HG02938 (cell line): ENCODE data around the gene SLU7.

Experiments
- ATAC-seq: cut with Tn5 transposase; IDR thresholded peaks from one replicate; pipeline ENCODE4 v1.9.1; 2021; ENCODE audit warnings: mild to moderate bottlenecking, moderate library complexity; ENCODE audit not compliant: unreplicated experiment

SLU7 gene

DNA sequence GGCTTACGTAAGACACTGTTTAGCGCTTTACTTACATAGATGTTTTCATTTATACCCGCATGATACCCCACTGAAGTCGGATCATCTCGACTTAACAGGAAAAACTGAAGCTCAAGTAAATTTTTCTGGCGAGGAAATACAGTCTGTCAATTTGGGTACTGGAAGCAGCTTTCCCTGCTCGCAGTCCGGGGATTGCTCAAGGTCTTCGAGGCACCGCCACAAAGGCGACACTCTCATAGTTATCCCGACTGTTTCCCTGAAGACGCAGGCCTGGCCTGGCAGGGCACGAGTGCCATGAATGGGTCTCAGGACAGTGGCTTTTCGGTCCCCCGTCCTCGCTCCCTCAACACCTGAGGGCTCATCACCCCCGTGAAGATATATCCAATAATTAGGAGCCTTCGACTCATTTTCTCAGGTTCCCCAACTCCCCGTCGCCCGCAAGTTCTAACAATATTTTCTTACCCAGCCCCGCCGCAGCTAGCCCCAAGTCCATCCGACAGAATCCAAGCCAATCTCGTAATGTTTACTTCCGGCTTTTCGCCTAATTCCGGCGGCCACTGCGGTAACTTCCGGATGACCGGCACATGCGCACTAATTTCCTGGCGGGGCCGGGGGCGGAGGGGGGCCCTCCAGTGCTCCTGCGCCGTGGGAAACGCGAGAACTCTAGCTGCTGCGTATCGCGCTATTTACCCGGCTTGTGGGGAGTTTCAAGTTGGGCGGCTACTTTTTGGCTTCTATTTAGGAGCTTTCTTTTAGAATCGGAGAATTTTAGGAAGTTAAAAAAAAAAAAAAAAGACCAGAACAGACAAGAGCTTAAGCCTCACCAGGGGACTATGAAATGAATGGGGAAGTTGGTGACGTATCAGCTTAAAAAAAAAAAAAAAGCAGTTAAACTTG, at the start of gene SLU7:
Gene SLU7 (minus strand): TSS at position 521 of the 897 bp plus-strand sequence. CDS start 3,787 bp downstream, outside the sequence.
- ATAC-seq, result peak; percentile 66

DNA sequence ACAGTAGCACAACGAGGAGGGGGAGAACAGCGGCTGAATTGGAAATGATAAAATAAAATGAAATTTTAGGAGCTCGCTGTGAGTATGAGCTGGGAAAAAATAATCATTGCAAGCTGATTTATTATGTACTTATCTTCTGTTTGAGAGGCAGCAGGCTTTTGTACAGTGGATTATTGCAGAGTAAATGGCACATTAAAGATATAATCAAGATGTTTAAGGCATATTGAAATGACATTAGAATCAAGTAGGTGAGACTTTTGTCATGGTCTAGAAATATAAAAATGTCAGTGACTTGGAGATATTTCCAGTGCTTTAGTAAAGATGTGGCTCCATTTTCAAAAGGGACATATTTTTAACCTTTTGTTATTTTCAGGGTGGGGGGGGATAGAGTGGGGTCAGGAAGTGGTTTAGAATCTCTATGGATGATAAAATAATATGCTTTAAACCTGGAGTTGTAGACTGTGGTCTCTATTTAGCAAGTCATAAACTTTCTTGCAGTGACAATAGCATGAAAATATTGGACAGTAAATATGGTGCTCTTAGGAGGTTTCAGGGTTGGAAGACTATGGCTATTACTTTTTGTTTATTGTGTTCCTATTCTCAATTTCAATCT, 49.6 kb upstream of the SLU7 start:
- ATAC-seq, result no peak

DNA sequence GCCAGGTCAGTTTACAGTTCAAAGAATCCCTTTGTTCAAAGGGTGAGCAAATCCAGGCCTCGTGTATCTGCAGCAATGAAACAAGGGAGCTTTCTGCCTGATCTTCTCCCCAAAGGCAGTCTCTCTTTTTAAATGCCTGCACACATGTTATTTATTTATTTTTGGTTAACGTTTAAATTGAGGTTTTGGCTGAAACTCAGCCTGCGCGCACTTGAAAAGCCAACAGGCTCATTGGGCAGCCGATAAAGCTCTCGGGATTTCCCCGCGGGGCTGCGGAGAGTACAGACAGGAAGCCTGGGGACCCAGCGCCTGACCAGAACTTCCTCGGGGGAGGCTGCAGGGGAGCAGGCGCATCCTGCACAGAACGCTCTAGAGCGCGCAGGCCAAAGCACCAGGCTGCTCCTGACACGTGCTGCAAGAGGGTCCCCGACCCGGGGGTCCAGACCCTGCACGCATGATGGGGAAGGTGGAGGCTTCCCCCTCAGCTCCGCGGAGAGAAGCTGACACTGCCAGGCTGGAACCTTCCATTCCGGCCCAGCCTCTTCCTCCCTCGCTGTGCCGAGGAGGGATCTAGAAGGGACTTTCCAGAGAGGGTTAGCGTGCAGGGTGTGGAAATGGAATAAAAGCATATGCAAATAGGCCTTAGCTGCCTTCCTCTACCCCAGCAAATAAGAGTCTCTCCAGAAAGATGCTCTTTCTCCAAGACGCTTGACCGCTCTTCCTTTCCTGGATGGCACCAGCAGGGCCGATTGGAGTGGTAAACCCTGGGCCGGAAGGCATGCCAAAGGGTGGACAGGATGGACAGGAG, 48.9 kb upstream of the SLU7 start:
- ATAC-seq, result peak; percentile 90

DNA sequence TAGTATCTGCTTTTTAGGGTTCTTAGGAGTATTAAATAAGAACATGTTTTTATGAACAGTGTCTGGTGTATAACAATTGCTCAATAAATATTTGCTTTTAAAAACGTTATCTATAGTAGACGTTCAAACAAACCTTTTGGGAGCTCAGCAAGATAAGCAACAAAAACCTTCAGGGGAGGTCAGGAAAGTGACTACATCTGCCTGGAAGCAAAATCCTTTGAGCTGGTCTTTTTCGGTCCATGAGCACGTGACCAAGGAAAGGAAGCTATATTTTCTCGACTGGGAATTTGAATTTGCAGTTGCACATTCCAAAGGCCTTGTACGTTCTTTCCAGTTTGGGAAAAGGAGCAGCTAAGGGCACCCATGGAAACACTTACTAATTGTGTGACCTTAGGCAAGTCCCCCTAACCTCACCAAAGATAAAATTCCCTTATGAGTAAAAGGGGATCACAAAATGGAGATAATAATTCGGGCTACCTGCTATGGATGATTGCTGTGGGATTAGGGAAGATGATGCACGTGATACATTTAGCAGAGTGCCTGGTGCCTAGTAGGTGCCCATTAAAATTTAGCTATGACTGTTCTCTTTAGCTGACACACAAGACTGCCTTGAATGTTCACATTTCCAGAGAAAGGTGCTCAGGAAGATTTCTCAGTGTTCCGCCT, 48.1 kb upstream of the SLU7 start:
- peak; percentile 5 for ATAC-seq

DNA sequence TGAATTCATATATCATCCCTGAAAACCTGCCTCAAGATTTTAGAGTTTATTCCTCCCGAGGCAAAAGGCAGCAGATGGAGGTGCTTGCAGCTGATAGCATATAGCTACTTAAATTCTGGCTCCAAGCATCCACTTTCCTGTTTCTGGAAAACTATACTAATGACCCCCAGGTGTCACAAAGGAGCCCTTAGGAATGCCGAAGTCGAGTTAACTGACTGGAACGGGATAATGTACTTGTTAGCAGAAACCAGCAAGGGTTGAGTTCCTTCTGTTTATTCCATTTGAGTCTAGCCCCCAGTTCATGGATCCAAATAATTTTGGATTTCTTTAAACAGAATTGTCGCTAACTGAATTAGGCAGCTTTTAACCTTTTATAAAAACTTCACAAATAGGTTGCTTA, 47.2 kb upstream of the SLU7 start:
- no peak for ATAC-seq

DNA sequence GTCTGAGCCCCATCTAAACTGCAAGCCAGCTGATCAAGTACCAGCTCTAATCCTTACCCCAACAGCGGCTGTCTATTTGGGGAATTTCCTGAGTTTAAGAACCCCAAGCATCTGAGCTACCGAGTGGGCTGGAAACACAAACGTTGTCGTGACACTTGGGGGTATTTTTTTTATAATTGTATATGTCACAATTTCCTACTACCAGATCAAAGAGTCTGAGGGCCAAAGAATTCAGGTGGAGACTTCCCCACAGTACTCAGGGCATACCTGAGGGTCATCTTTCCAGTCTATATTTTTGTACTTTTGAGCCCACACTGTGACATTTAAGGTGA, 45.6 kb upstream of the SLU7 start:
- no peak for ATAC-seq

DNA sequence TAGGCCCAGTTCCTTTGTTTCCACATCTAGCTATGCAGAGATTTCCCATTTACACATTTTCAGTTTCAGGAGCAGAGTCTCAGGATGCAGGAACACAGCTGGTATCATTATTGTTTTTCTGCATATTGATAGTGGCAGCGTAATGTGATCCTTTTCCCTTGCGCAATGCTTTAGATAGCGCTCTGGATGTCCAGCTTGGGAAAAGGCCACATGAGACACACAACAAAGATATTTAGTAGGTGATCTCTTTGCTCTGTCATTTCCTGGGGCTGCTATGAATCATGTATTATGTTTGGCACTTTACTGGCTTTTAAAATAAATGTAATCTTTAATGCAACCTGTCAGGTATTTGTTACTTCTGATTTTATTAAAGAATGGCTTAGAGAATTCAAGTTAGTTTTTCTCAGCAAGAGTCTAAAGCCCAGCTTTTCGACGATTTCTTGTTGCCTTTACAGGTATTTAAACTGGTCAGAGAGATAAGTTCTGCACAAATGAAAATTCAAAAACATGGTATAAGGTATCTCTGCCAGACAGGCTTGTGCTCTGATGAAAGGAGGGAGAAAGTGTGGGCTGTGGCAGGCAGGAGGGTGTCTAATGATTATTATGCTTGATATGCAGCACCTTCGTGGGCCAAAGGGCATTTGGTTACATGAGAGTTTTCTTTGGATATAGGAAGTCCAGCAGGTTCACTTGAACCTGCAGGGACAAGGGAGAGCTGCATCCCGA, 45.0 kb upstream of the SLU7 start:
- no peak for ATAC-seq

DNA sequence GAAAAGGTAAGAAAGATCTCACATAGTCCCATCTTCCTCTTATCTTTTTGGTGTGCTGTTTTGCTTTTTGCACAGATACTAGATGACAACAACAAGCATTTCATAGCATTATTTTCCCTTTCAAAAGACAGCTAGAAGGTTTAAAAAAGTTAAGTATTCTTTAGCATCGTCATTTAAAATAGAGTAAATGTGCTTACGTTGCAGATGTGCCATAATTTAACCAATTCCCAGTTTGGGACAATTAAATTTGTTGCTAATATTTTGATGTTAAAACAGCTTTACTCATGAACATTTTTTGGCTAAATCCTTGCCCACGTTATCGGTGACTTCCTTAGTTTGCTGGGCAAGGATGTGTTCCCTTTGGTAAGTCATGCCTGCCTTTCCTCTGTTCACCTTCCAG, 44.3 kb upstream of the SLU7 start:
- ATAC-seq, result no peak

DNA sequence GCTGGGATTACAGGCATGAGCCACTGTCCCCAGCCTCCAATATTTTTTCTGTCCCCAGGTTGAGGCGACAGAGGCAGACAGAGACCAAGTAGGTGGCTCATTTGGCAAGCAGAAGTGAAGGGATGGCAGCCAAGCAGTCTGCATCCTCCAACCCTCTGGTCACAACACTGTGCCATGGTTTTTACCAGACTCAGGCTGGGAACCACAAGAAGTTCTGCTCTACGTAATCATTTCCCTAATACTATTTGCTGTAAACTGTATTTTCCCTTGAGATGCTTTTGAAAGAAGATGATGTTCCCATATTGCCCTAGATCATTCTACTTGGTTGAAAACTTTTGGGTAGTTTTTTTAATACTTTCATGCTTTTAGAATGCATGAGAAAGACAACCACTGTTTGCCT, 43.3 kb upstream of the SLU7 start:
- ATAC-seq, result peak; percentile 38

DNA sequence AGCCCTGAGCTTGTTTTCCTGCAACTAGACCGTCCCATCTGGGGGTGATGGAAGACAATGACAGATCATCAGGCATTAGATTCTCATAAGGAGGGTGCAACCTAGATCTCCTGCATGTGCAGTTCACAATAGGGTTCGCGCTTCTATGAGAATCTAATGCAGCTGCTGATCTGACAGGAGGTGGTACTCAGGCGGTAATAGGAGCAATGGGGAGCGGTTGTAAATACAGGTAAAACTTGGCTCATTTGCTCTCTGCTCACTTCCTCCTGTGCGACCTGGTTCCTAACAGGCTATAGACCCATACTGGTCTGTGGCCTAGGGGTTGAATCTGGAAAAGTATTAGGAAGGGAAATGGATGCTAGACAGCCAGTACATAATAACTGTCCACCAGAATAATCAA, 42.5 kb upstream of the SLU7 start:
- no peak for ATAC-seq

DNA sequence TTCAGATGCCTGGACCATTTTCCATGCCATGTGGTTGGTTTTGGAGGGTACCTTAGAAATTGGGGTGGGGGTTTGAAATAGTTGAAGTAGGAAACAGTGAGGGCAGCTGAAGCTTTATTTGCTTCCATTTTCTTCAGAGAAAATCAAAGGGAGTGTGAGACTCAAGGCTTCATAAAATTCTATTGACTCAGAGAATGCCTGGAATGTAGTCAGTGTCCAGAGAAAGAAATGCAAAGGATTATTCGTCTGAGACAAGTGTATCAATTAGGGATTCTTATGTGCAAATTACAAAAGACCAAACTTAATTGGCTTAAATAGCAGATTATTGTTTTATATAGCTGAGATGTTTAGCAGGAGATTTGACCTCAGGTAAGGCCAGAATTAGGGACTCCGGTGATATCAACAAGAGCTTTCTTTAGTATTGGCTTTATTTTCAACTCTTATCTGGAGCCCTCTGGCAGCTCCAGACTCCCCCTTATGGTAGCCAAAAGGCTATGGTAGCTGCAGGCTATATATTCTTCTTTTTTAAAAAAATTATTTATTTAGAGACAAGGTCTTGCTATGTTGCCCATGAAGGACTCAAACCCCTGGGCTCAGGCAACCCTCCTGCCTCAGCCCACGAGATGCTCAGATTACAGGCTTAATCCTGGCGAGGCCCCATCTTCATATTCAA, 41.6 kb upstream of the SLU7 start:
- ATAC-seq, result no peak

DNA sequence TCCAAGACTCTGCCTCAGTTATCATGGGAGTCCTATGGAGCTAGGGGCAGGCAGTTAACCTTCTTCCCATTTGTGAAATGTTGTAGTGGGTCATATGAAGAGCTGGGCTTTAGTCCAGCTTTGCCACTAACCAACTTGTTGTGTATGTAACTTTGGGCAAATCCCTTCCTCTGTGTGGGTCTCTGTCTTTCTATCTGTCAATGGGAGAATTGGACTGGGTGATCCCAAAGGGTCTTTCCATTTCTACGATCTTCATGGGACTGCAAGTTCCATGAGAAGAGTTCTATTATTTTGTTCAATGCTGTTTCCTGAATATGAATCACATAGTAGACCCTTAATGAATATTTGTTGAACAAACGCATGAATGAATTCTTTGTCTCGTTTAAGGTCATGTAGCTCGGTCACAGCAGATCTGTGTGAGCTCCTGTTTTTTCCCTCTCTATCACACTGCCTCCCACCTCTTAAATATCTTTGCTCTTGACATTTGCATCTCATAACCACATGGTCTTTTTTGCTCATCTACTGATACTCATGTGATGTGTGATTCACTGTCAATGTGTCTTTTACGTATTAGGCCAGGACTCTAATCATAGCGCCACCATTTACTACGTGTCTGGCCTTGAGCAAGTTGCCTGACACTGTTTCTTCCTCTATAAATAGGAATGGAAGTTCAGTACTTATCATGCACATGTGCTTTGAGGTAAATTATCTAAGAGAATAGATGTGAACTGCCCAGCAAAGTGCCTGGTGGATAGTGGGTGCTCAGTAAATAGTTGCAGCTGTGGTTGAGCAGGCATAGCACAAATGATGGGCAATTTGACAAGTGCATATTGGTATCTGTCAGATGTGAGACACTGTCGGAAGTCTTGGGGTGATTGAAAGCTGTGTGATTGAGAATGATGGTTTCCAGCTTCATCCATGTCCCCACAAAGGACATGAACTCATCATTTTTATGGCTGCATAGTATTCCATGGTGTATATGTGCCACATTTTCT, 40.2 kb upstream of the SLU7 start:
- peak; percentile 67 for ATAC-seq

DNA sequence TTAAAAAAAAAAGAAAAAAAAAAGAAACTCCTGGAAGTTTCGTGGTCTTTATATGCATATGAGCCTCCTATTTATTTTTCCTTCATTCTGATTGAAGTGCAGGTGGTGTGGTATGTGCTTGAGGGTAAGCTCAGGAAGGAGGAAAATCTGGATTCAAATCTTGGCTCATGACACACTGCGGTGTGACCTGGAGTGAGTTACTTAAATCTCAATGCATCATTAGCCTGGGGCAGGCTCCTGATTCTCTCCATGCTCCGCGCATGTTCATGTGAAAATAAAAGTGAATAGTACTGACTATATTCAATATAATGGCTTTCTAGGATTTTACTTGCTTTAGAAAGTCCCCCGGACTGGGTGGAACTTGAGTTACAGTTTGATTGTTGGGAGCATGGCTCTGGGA, 38.4 kb upstream of the SLU7 start:
- no peak for ATAC-seq

DNA sequence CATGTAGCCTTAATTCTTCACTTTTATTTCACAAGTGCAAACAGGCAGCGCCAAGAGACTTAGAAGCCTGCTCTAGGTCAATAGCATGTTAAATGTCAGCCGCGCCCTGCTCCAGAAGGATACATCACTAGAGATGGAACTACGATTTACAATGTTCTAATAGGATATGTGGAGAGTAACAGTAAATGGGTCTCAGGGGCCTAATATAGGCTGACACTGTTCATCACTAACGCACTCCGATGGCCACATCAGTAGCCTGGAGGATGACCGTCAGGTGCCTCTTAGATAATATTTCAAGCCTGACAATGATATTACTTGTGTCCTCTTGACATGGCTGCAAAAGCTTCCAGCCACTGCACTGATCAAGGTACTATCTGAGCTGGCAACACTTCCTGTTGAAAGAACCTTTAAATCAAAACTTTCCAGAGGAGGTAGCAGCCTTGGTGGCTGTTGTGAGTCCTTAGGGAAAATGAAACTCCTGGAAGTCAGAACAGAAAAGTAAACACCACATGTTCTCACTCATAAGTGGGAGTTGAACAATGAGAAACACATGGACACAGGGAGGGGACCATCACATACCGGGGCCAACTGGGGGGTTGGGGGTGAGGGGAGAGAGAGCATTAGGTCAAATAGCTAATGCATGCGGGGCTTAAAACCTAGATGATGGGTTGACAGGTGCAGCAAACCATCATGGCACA, 37.7 kb upstream of the SLU7 start:
- no peak for ATAC-seq

DNA sequence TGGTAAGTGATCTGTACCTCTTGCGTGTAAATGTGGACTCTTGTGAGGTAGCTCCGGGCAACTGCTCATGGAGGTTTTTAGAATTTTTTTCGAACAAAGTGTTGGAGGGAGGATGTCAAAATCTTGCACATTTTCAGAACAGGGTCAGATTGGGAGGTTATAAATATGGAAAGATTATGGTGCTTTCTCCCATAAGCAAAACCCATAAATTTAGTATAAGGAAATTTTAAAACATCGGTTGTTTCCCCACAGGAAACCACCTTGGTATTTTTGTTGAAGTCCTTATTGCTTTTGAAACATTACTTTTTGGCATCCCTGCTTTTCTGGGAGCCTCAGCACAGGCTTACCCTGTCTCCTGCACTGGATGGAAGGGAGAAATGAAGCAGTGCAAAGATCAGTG, 36.7 kb upstream of the SLU7 start:
- ATAC-seq, result no peak

DNA sequence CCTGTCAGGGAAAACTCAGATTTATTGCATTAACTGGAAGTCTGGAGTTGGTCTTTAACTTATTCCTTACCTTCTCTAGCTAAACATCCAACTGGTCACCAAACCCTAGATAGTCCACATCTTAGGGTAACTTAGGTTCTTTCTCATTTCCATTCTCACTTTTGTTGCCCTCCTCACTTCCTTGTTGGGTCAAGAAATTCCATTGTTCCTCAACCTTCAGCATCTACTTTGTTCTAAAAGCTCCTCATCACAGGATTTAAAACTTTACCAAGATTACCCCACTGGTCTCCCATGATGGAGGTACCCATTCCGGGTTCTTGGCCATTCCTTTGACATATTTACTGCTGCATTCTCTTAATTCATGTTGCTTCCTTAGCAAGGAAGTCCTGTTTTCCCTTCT, 34.9 kb upstream of the SLU7 start:
- no peak for ATAC-seq

DNA sequence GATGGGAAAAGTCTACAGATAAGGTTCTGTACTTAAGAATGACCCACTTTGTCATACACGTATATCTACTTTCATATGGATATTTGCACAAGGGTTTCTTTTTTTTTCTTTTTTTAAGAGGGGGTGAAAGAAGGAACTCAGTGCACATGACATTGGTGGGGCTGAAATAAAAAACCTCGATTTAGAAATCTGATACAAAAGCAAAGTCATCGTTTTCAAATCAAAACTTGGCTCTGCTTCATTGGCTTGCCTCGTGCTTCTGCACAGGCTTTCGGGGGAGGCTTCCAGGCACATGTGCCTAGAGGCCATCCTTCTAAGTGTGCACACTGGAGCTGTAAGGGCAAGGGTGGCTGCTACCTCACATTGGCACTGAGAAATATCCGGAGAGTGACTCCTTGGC, 33.9 kb upstream of the SLU7 start:
- no peak for ATAC-seq

DNA sequence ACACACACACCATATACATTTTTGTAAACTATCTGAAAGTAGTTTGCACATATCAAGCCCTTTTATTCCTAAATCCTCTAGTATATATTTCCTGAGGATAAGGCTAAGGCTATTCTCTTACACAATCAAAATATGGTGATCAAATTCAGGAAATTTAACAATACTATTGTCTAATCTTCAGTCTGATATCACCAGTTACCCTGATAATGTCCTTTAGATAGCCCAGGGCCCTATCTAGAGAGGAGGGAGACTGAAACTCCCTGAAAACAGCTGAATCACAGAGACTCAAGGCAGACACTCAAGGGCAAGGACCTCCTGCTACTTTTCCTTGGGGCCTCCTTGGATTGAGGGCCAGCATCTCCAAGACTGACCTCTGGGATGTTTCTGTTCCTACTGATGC, 33.2 kb upstream of the SLU7 start:
- ATAC-seq, result no peak
